SU-DHL-6 (cell line): ENCODE results near the gene ZNF320.

ENCODE experiments used
- CTCF ChIP-seq: fragments of 200-600 bp; sonication (generic); IDR thresholded peaks from one replicate; pipeline ENCODE4 v1.5.1; 2017; ENCODE audit warnings: antibody characterized with exemption, mild to moderate bottlenecking, low read length, moderate library complexity; ENCODE audit not compliant: insufficient read depth, poor library complexity, severe bottlenecking
- EZH2phosphoT487 ChIP-seq: fragments of 200-600 bp; sonication (generic), shearing (Covaris generic); conservative IDR thresholded peaks from 2 replicates; pipeline ENCODE4 v1.6.1; 2018; ENCODE audit warnings: mild to moderate bottlenecking, antibody characterized with exemption, low read length, moderate library complexity, mixed read lengths

- TF ChIP-seq EZH2phosphoT487 (no peak), CTCF (no peak)
Measured at GRCh38 chr19:52889076-52889475, 8.4 kb downstream of the ZNF320 start.
